Fibroblast of pulmonary artery (primary cell): Measurements from ENCODE around the gene BANF2.
"Not testable (repeated sequence)": the region's sequence is repeated elsewhere in the genome, so short reads cannot be mapped to it uniquely, and the experiment has no call there.

ENCODE experiments used
- DNase-seq: peaks from one replicate; pipeline ENCODE4 v3.0.0-alpha.2; 2010; ENCODE audit warnings: low read depth
- H3K4me3 ChIP-seq: replicated peaks from 2 replicates; pipeline ENCODE4 v1.5.1; 2011; ENCODE audit warnings: low read depth, mild to moderate bottlenecking, control low read depth, low read length, moderate library complexity
- TF ChIP-seq, protein P1 (sequence below): IDR thresholded peaks from 2 replicates; pipeline ENCODE4 v1.5.1; 2011; ENCODE audit warnings: mild to moderate bottlenecking, control low read depth, low read length, inconsistent platforms; ENCODE audit errors: missing control alignments

The BANF2 gene

DNA sequence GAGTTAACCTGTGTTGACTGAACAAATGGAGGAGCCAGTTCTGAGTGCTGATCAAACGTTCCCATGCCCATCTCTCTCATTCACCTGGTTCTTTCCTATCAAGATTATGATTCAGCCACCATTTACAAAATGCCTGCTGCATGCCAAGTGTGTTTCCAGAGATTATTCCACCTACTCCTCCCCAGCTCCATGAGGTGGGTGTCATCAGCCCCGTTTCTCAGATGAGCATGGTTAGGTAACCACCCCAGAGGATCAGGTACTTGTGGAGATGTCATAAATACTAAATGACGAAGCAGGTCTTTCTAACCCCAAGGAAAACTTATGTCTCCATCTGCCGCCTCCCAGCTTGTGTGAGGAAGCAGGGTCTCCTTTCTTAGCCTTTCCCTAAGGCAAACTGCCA, 2.1 kb downstream of the BANF2 start:
- no peak for DNase-seq
- no peak overlapping the region for H3K4me3 ChIP-seq
- TF ChIP-seq, protein P1, sequence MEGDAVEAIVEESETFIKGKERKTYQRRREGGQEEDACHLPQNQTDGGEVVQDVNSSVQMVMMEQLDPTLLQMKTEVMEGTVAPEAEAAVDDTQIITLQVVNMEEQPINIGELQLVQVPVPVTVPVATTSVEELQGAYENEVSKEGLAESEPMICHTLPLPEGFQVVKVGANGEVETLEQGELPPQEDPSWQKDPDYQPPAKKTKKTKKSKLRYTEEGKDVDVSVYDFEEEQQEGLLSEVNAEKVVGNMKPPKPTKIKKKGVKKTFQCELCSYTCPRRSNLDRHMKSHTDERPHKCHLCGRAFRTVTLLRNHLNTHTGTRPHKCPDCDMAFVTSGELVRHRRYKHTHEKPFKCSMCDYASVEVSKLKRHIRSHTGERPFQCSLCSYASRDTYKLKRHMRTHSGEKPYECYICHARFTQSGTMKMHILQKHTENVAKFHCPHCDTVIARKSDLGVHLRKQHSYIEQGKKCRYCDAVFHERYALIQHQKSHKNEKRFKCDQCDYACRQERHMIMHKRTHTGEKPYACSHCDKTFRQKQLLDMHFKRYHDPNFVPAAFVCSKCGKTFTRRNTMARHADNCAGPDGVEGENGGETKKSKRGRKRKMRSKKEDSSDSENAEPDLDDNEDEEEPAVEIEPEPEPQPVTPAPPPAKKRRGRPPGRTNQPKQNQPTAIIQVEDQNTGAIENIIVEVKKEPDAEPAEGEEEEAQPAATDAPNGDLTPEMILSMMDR: no peak

DNA sequence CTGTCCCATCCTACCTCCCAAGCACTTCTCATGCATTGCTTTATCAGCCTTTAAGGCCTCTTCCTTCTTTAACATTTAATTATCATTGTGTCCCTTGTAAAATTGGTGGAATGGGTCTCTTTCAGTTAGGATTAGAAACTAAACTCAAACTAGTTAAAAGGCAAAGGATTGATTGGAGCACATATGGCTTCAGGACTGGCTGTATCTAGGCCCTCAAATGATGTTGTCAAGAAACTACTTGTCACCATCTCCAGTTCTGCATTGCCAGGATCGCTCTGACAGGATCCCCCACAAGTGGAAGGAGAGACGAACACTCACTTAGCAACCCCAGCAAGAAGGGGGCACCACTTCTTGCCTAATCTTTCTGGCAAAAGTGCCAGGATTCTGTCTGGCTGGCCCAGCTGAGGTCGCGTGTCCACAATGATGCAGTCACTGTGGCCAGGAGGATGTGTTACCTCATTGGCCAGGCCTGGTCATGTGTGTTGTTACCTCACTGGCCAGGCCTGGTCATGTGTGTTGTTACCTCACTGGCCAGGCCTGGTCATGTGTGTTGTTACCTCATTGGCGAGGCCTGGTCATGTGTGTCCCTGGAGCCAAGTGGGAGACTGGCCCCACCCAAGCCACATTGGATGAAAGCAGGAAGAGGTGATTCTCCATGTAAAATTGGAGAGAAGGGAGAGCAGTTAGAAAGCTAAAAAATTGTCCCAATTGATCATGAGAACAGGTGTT, 5.0 kb downstream of the BANF2 start:
- H3K4me3 ChIP-seq: no peak overlapping the region
- DNase-seq: no peak
- TF ChIP-seq, protein P1: no peak

DNA sequence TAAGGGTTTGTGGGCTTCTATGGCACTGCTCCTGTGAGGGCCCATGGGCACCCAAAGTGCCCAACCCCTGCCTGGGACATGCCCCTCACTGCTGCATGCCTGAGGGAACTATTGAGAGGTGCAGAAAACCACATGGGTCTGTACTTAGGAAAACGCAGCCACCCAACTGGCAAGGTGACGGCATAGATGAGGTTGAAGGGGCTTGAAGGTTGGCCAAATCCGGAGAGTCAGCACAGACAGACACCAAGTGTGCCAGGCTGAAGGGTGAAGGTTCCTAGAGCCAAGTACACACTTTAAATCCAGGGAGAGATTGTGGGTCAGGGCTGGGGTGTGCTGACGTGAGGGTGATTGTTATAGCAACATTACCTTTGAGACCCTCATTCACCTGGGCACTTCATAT, 6.2 kb downstream of the BANF2 start:
- no peak overlapping the region for H3K4me3 ChIP-seq
- TF ChIP-seq, protein P1: no peak
- DNase-seq: no peak

DNA sequence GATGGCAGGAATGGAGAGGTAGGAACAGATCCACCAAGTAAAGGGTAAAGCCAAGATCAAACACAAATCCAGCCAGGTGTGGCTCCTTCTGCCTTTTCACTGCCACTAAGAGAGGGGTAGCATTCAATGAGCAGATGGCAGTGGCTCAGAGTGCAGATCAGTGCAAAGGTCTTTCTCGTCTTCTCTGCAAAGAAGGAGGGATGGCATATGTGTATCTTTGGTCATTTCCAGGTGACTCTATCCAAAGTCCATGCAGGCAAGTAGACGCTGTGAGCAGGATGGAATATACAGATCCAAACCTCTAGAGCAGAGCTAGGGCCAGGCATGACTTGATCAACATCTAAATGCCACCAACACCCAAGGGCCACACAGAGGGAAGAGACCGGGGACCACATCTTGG, 6.9 kb downstream of the BANF2 start:
- no peak for DNase-seq
- no peak overlapping the region for H3K4me3 ChIP-seq
- TF ChIP-seq, protein P1: no peak

DNA sequence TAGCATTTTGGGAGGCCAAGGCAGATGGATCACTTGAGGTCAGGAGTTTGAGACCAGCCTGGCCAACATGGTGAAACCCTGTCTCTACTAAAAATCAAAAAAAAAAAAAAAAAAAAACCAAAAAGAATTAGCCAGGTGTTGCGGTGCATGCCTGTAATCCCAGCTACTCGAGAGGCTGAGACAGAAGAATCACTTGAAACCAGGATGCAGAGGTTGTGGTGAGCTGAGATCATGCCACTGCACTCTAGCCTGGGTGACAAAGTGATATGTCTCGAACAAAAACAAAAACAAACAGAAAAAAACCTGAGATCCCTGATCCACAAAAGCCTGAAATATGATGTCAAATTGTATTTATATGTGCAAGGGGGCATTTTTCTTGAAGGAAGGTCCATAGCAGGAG, 8.2 kb downstream of the BANF2 start:
- not testable (repeated sequence) for DNase-seq, H3K4me3 ChIP-seq

DNA sequence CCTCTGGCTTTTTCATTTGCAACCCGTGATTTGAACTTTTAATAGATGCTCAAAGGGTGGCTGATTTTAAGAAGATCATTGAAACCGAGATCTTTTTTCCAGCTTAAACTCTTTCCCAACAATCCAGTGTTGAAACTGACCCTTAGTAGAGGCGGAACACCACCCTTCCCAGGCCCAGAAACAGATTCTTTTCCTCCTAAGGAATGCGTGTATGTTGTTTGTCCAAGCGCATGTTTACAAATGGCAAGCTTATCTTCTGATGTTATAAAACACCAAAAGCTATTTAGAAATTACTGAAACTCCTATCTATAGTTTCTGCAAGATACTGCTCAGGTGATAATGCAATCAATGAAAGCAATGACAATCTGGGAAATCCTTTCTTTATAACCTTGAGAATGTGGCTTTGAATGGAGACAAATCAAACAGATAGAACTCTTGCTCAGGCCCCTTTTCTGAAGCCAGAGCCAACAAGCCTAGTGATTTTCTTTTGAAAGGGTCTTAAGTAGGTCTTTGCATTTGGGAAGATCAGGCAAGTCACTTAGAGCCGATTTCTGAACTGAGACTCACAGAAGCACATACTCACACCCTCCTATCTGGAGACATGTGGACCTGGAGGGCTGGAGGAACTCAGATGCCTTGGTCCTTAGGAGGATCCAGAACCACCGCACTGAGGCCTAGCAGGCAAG, 9.1 kb downstream of the BANF2 start:
- no peak overlapping the region for H3K4me3 ChIP-seq
- DNase-seq: no peak
- TF ChIP-seq, protein P1: no peak

DNA sequence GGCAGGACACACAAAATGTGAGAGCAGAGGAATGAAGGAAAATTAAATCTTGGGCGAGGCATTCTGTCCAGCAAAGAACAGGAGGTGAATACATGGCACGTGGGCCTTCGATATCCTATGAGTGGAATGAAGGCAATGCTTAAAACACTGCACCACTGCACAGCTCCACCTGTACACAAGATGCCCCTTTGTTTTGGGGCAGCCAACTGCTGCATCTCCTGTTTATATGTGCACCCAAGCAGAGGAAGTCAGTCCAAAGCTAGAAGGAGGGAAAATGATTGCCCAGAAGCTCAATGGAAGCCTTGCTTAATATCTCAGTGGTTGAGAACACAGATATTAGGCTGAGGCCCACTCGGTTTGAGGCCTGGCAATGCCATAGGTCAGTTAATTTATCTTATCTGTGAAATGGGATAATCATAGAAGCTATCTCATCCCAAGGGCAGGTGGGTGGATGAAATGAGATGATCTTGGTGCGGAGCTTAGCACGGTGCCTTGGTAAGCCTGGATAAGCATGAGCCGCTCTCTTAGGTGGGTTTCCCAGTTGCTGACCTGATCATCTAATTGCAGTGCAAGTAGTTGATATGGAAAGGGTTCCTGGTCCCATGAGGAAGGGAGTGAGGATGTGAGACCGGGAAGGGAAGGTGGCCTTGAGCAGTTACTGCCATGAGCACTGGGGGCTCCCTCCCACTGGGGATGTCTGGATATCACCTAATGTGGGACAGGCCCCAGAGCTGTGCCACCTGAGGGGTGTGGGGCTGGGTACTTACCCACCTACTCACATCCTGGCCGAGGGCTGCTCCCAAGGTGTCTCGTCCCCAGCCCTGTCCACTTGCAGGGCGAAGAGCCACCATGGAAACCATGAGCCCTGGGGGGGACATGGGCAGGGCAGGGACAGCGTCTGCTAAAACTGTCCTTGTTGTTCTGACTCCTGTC, 9.9 kb downstream of the BANF2 start:
- H3K4me3 ChIP-seq: no peak overlapping the region
- no peak for DNase-seq
- TF ChIP-seq, protein P1: no peak
